Smooth muscle cell (in vitro differentiated cells): ENCODE measurements around the gene DLX6. TPM values are rescaled to one million over a fixed set of nuclear protein-coding genes. Genes with fewer than 3 reads are reported as not detected.

Experiments used
- DNase-seq: peaks from one replicate; lab custom pipeline; 2025; ENCODE audit not compliant: unreplicated experiment; lab: John Stamatoyannopoulos, UW
- H2AFZ ChIP-seq: fragments of 200-600 bp; sonication (generic); 2 replicates; pipeline ENCODE4 v1.6.0; 2016; ENCODE audit warnings: antibody characterized with exemption, low read depth, mild to moderate bottlenecking
- H3F3A ChIP-seq: fragments of 200-600 bp; sonication (generic); 2 replicates; pipeline ENCODE4 v1.6.0; 2017; ENCODE audit warnings: antibody characterized with exemption, low read depth
- H3K27ac ChIP-seq: fragments of 200-600 bp; sonication (generic); 2 replicates; pipeline ENCODE4 v1.5.1; 2016; ENCODE audit warnings: low read depth, mild to moderate bottlenecking
- H3K27me3 ChIP-seq: fragments of 200-600 bp; sonication (generic); 2 replicates; pipeline ENCODE4 v1.6.1; 2016; ENCODE audit warnings: low read depth, mild to moderate bottlenecking
- H3K36me3 ChIP-seq: fragments of 200-600 bp; sonication (generic); 2 replicates; pipeline ENCODE4 v1.5.1; 2016; ENCODE audit warnings: low read depth
- H3K4me1 ChIP-seq: fragments of 200-600 bp; sonication (generic); 2 replicates; pipeline ENCODE4 v1.5.1; 2016; ENCODE audit warnings: low read depth
- H3K4me2 ChIP-seq: fragments of 200-600 bp; sonication (generic); 2 replicates; pipeline ENCODE4 v1.6.0; 2016; ENCODE audit warnings: mild to moderate bottlenecking
- H3K4me3 ChIP-seq: fragments of 200-600 bp; sonication (generic); 2 replicates; pipeline ENCODE4 v1.5.1; 2016; ENCODE audit warnings: mild to moderate bottlenecking
- H3K79me2 ChIP-seq: fragments of 200-600 bp; sonication (generic); 2 replicates; pipeline ENCODE4 v1.6.0; 2016; ENCODE audit warnings: low read depth, mild to moderate bottlenecking
- H3K9ac ChIP-seq: fragments of 200-600 bp; sonication (generic); 2 replicates; pipeline ENCODE4 v1.6.0; 2016; ENCODE audit warnings: low read depth
- H3K9me3 ChIP-seq: fragments of 200-600 bp; sonication (generic); replicated peaks from 2 replicates; pipeline ENCODE4 v1.5.1; 2016; ENCODE audit warnings: low read depth
- H4K20me1 ChIP-seq: fragments of 200-600 bp; sonication (generic); 2 replicates; pipeline ENCODE4 v1.6.0; 2016; ENCODE audit warnings: low read depth
- WGBS: methylation state at CpG from one replicate; pipeline ENCODE4 v1.1.7; 2016; ENCODE audit warnings: low lambda C conversion rate; 5-methylcytosine and 5-hydroxymethylcytosine counted together
- polyA plus RNA-seq: library from polyadenylated mRNA; unstranded; fragments of >200 nt; fragmentation: Nextera tagmentation; extraction: Ambion mirVana; gene quantifications from 2 replicates; pipeline ENCODE4 v1.2.1, GENCODE V29; 2016
- total RNA-seq: library from RNA; depleted of rRNA; stranded (reverse); fragments of >200 nt; gene quantifications from 2 replicates; pipeline ENCODE4 v1.2.3, GENCODE V29; 2014
- TF ChIP-seq, protein P1 (sequence below): fragments of 200-600 bp; sonication (generic); IDR thresholded peaks from 2 replicates; pipeline ENCODE4 v1.5.1; 2017; ENCODE audit warnings: borderline replicate concordance, mild to moderate bottlenecking, antibody characterized with exemption; ENCODE audit not compliant: insufficient read depth, poor library complexity, severe bottlenecking

The DLX6 gene
- total and polyA plus RNA-seq, 2 experiments from 2014 or later, result 0.43 to 2.6 TPM

DNA sequence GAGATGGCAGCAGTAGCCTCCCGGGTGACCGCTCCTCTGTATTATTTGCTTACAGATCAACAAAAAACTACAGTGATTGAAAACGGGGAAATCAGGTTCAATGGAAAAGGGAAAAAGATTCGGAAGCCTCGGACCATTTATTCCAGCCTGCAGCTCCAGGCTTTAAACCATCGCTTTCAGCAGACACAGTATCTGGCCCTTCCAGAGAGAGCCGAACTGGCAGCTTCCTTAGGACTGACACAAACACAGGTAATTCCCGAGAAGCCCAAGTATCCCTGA, 2.2 kb downstream of the DLX6 start:
- 26% methylated on average over 8 of the region's 8 CpGs for WGBS
- H3K79me2 ChIP-seq, result no peaks in the 10 kb centered on the region

DNA sequence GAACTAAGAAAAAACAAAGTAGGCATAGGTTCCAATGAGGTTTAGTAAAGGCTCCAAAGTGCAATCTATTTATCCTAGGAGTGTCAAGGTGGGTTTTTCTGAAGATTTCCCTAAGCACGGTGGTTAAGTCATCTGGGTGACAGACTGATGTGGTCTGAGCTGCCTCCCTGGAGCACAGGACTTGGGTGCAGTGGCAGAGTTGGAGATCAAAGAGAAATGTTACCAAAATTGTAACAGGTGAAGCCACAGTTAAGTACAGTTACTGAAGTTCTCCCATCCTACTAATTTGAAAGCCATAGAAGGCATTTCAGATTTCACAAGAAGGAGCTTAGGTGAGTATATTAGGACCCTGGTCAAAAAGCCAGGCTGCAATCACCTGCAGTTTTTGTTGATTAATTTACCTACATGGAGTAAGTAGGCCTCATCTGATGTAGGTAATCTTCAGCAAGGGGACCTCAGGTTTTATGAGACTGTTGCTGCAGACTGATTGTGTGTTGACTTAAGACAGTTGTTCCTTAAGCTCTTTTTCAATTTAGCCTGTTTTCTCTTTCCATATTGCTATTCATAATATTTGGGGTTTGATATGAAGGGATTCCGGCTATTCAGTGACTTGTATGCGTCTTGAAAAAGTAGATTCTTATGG, 3.0 kb downstream of the DLX6 start:
- H3K9me3 ChIP-seq, result no peaks in the 10 kb centered on the region
- no peaks in the 10 kb centered on the region for H3K79me2 ChIP-seq
- no peak overlapping the region for H3K27ac ChIP-seq
- no peak overlapping the region for H3K4me3 ChIP-seq
- H2AFZ ChIP-seq, result no peak overlapping the region
- no peak overlapping the region for H3K4me2 ChIP-seq
- WGBS, result 77% methylated on average over 3 of the region's 3 CpGs
- peaks cover 96% of the 10 kb centered on the region for H3K27me3 ChIP-seq
- no peak for DNase-seq
- no peaks in the 10 kb centered on the region for H4K20me1 ChIP-seq
- peaks cover 8% of the 10 kb centered on the region for H3K4me1 ChIP-seq
- TF ChIP-seq, protein P1, sequence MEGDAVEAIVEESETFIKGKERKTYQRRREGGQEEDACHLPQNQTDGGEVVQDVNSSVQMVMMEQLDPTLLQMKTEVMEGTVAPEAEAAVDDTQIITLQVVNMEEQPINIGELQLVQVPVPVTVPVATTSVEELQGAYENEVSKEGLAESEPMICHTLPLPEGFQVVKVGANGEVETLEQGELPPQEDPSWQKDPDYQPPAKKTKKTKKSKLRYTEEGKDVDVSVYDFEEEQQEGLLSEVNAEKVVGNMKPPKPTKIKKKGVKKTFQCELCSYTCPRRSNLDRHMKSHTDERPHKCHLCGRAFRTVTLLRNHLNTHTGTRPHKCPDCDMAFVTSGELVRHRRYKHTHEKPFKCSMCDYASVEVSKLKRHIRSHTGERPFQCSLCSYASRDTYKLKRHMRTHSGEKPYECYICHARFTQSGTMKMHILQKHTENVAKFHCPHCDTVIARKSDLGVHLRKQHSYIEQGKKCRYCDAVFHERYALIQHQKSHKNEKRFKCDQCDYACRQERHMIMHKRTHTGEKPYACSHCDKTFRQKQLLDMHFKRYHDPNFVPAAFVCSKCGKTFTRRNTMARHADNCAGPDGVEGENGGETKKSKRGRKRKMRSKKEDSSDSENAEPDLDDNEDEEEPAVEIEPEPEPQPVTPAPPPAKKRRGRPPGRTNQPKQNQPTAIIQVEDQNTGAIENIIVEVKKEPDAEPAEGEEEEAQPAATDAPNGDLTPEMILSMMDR, result no peak
- no peaks in the 10 kb centered on the region for H3K36me3 ChIP-seq
- no peaks in the 10 kb centered on the region for H3F3A ChIP-seq
- H3K9ac ChIP-seq, result no peak overlapping the region

More for the DNA sequence above, 2.2 kb downstream of the DLX6 start:
- TF ChIP-seq, protein P1, result no peak
- Histone ChIP-seq H4K20me1 (no peaks in the 10 kb centered on the region), H2AFZ (no peak overlapping the region), H3K9ac (no peak overlapping the region), H3K27me3 (peaks cover 96% of the 10 kb centered on the region), H3K27ac (no peak overlapping the region), H3F3A (no peaks in the 10 kb centered on the region), H3K4me3 (peak overlapping the region; percentile 59), H3K4me2 (peak overlapping the region; percentile 92), H3K36me3 (no peaks in the 10 kb centered on the region), H3K4me1 (peaks cover 11% of the 10 kb centered on the region), H3K9me3 (no peaks in the 10 kb centered on the region)
- DNase-seq, result no peak

DNA sequence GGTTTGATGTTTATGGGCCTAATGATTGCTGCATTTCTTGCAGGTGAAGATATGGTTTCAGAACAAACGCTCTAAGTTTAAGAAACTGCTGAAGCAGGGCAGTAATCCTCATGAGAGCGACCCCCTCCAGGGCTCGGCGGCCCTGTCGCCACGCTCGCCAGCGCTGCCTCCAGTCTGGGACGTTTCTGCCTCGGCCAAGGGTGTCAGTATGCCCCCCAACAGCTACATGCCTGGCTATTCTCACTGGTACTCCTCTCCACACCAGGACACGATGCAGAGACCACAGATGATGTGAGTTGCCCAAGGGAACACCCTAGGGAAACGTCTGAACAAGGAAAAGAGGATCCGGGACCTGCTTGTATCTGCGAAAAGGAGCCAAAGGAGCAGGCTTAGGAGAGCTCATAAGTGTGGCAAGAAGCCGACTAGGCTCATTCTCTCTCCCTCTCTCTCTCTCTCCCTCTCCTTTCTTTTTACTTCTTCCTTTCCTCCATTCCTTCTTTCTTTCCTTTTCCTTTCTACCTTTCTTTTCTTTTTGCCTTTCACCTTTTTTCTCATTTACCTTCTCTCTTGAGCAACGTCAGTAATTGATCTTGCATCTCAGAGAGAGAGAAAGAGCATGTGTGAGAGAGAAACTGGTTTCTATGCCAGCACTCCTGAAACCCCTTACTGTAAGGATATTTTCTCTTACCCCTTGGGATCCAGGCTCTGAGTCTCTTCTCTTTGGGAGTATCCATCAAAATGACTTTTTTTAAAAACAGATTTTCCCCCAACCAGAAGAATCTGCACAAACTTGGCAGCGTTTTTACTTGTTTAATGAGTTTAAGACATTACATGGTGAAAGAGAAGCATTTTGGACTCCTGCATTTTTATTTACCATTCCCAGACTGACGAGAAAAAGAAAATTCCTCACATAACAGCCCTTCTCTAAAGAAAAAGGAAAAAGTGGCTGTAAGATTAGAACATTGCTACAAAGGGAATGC, 4.7 kb downstream of the DLX6 start:
- peaks cover 96% of the 10 kb centered on the region for H3K27me3 ChIP-seq
- no peaks in the 10 kb centered on the region for H4K20me1 ChIP-seq
- no peaks in the 10 kb centered on the region for H3K79me2 ChIP-seq
- WGBS, result 33% methylated on average over 18 of the region's 18 CpGs
- no peaks in the 10 kb centered on the region for H3K9me3 ChIP-seq
- H2AFZ ChIP-seq, result no peak overlapping the region
- H3F3A ChIP-seq, result no peaks in the 10 kb centered on the region
- DNase-seq, result no peak
- H3K4me1 ChIP-seq, result no peaks in the 10 kb centered on the region
- H3K36me3 ChIP-seq, result no peaks in the 10 kb centered on the region
- H3K9ac ChIP-seq, result no peak overlapping the region
- H3K4me3 ChIP-seq, result no peak overlapping the region
- no peak overlapping the region for H3K27ac ChIP-seq
- TF ChIP-seq, protein P1, result no peak
- no peak overlapping the region for H3K4me2 ChIP-seq
